Sigmoid colon (tissue), 7 donors: ENCODE data around the gene PRKG2. TPM values are rescaled to one million over a fixed set of nuclear protein-coding genes. Genes with fewer than 3 reads are reported as not detected.
A peak's percentile ranks its signal among the peaks of the same experiment; 100 is the strongest.
"Not testable (repeated sequence)": the region's sequence is repeated elsewhere in the genome, so short reads cannot be mapped to it uniquely, and the experiment has no call there.

Experiments
- DNase-seq: peaks from one replicate; pipeline ENCODE4 v3.0.0-alpha.2; 2019
- H3K27ac ChIP-seq, 4 donors: fragments of 200-600 bp; sonication (generic); one replicate each; pipeline ENCODE4 v1.5.1; 2016 to 2019; ENCODE audit warnings: mild to moderate bottlenecking in 1 of 4
- H3K27me3 ChIP-seq, 3 donors: fragments of 200-600 bp; sonication (generic); one replicate each; pipeline ENCODE4 v1.5.1; 2019; ENCODE audit warnings: mild to moderate bottlenecking in 1 of 3
- H3K36me3 ChIP-seq, 4 donors: fragments of 200-600 bp; sonication (generic); one replicate each; pipeline ENCODE4 v1.5.1; 2016 to 2019
- H3K4me1 ChIP-seq, 4 donors: fragments of 200-600 bp; sonication (generic); one replicate each; pipeline ENCODE4 v1.5.1; 2017 to 2019
- H3K4me3 ChIP-seq, 4 donors: fragments of 200-600 bp; sonication (generic); one replicate each; pipeline ENCODE4 v1.5.1; 2017 to 2019; ENCODE audit warnings: mild to moderate bottlenecking in 2 of 4, moderate library complexity in 1 of 4
- H3K9me3 ChIP-seq, 4 donors: fragments of 200-600 bp in 3 of 4; sonication (generic) in 3 of 4; one replicate each; pipeline versions ENCODE4 v1.5.1 to v1.6.1; 2013 to 2019
- CTCF ChIP-seq, 4 experiments: fragments of 450-650 bp in 3 of 4; fragments of 200-600 bp in 1 of 4; IDR thresholded peaks; one replicate each; pipeline ENCODE4 v1.5.1; 2016 to 2019; ENCODE audit warnings: antibody characterized with exemption in 4 of 4, mild to moderate bottlenecking in 3 of 4, moderate library complexity in 2 of 4
- EP300 ChIP-seq, 4 donors: sonication (generic); formaldehyde crosslinking; IDR thresholded peaks; one replicate each; pipeline ENCODE4 v1.6.1; 2017; ENCODE audit warnings: antibody characterized with exemption in 4 of 4
- POLR2A ChIP-seq, 2 donors: fragments of 450-650 bp; IDR thresholded peaks; one replicate each; pipeline ENCODE4 v1.6.1; 2016; ENCODE audit warnings: antibody characterized with exemption in 2 of 2, mild to moderate bottlenecking in 2 of 2, moderate library complexity in 2 of 2
- POLR2AphosphoS5 ChIP-seq, 4 donors: sonication (generic); formaldehyde crosslinking; IDR thresholded peaks; one replicate each; pipeline ENCODE4 v1.6.1; 2017; ENCODE audit warnings: antibody characterized with exemption in 4 of 4
- WGBS, 2 donors: extraction: QIAGEN DNeasy Blood & Tissue Kit; methylation state at CpG; one replicate each; pipeline ENCODE4 v1.1.7; 2013; 5-methylcytosine and 5-hydroxymethylcytosine counted together
- intact Hi-C: fragments of 100-400 bp; cut with DNase I; formaldehyde crosslinking; loops from one replicate; pipeline ENCODE4 v1.15.1; 2023
- polyA plus RNA-seq, 3 donors: library from polyadenylated mRNA; stranded (reverse); fragments of 200-250 nt; gene quantifications; one replicate each; pipeline ENCODE4 v1.2.3, GENCODE V29; 2013
- total RNA-seq, 4 donors: library from RNA; depleted of rRNA; stranded (reverse); fragments of >200 nt; gene quantifications; one replicate each; pipeline ENCODE4 v1.1.0, GENCODE V29; 2016
- donor health status: healthy with polysubstance abuse.
- donor health status: Bipolar disorder and iron deficiency.
- donor health status: healthy.

PRKG2 gene
- total and polyA plus RNA-seq, 7 donors: 1.2 to 19.9 (median 2.6) TPM

- no peaks in the 10 kb centered on the region for H3K27me3 ChIP-seq
- intact Hi-C loops: no loop called here
- H3K27ac ChIP-seq: no peak overlapping the region
- H3K9me3 ChIP-seq: no peaks in the 10 kb centered on the region
- WGBS, 2 donors: 53 to 66% methylated on average over 1 of the region's 1 CpG
- DNase-seq: no peak
- no peaks in the 10 kb centered on the region for H3K36me3 ChIP-seq
- no peaks in the 10 kb centered on the region for H3K4me1 ChIP-seq
- TF ChIP-seq EP300 (IDR thresholded peaks at IDR 0.05) (no peak), POLR2AphosphoS5 (IDR thresholded peaks at IDR 0.05) (no peak), POLR2A (IDR thresholded peaks at IDR 0.05) (no peak), CTCF (IDR thresholded peaks at IDR 0.05) (no peak)
- no peak overlapping the region for H3K4me3 ChIP-seq
Measured at GRCh38 chr4:81165861-81166430, 49.1 kb downstream of the PRKG2 start.

GRCh38 chr4:81164623-81165416, 50.2 kb downstream of the PRKG2 start:
- H3K9me3 ChIP-seq: no peaks in the 10 kb centered on the region
- DNase-seq: no peak
- no peaks in the 10 kb centered on the region for H3K36me3 ChIP-seq
- WGBS, 2 donors: 45 to 74% methylated on average over 7 of the region's 7 CpGs
- intact Hi-C loops: no loop called here
- no peak for TF ChIP-seq CTCF (IDR thresholded peaks at IDR 0.05)
- TF ChIP-seq POLR2AphosphoS5 (IDR thresholded peaks at IDR 0.05): no peak
- no peak for TF ChIP-seq POLR2A (IDR thresholded peaks at IDR 0.05)
- no peak for TF ChIP-seq EP300 (IDR thresholded peaks at IDR 0.05)
- H3K27ac ChIP-seq: no peak overlapping the region
- H3K4me3 ChIP-seq: no peak overlapping the region
- H3K27me3 ChIP-seq: no peaks in the 10 kb centered on the region
- no peaks in the 10 kb centered on the region for H3K4me1 ChIP-seq

DNA sequence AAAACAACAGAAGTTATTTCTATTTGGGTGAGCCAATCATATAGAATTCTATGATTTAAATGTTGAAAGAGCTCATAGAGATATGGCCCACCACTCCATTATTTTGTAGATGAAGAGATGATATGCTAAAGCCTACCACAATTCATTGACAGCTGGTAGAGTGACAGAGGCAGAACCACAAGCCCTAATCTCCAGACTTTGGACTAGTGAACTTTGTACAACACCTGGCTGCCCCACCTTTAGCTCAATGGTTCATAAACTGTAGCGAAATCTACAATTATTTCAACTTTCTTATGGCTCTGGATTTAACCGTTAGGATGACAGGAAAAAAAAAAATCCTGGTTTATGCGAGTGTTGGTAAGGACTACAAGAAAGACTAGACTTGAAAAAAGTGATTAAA, 50.9 kb downstream of the PRKG2 start:
- TF ChIP-seq POLR2AphosphoS5 (IDR thresholded peaks at IDR 0.05) (no peak), CTCF (IDR thresholded peaks at IDR 0.05) (no peak), EP300 (IDR thresholded peaks at IDR 0.05) (no peak), POLR2A (IDR thresholded peaks at IDR 0.05) (no peak)
- no peak overlapping the region for H3K4me3 ChIP-seq
- H3K27ac ChIP-seq: no peak overlapping the region
- no peak for DNase-seq
- H3K36me3 ChIP-seq: no peaks in the 10 kb centered on the region
- H3K4me1 ChIP-seq: no peaks in the 10 kb centered on the region
- WGBS, 2 donors: 17 to 51% methylated on average over 3 of the region's 3 CpGs
- intact Hi-C loops: no loop called here
- H3K9me3 ChIP-seq: no peaks in the 10 kb centered on the region
- H3K27me3 ChIP-seq: no peaks in the 10 kb centered on the region

DNA sequence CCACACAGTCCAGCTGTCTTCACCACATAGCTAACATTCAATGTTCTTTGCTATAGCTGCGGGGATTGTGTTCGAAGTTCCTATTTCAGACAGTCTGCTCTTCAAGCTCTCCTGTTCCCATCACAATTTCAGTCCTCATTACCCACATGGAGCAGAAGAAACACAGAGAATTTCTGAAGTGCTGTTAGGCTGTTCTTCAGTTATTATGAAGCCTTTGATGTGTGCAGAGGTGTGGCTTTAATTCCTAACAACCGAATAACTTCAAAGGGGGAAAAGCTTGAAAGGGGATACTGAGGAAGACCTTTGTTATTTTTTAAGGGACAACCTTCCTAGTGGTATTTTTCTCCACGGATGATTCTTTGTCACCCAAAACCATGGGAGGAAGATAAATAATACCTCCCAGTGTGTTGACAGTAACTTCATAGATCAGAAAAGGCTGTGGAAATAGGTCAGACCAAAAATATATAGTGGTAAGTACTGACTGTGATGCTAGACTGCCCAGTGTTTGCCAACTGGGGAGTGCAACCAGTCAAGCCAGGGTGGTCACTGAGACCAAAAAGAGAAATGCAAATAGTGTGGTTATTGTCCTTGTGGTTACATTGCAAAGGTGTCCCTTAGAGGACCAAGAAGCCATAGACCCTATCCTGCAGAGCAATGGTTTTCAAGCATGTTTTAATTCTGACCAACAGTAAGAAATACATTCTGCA, 52.1 kb downstream of the PRKG2 start:
- intact Hi-C loops: no loop called here
- TF ChIP-seq CTCF (IDR thresholded peaks at IDR 0.05) (no peak), EP300 (IDR thresholded peaks at IDR 0.05) (no peak), POLR2AphosphoS5 (IDR thresholded peaks at IDR 0.05) (no peak), POLR2A (IDR thresholded peaks at IDR 0.05) (no peak)
- no peaks in the 10 kb centered on the region for H3K9me3 ChIP-seq
- no peak overlapping the region for H3K4me3 ChIP-seq
- H3K4me1 ChIP-seq: no peaks in the 10 kb centered on the region
- no peaks in the 10 kb centered on the region for H3K36me3 ChIP-seq
- H3K27ac ChIP-seq: no peak overlapping the region
- 51 to 65% methylated on average over 4 of the region's 4 CpGs for WGBS, 2 donors
- no peak for DNase-seq
- H3K27me3 ChIP-seq: no peaks in the 10 kb centered on the region

- peak overlapping the region in 2 of 4 donors; percentile 21 to 57 for H3K27ac ChIP-seq
- 15 to 58% methylated on average over 30 of the region's 30 CpGs for WGBS, 2 donors
- DNase-seq, H3K36me3 ChIP-seq, H3K4me1 ChIP-seq, H3K9me3 ChIP-seq, intact Hi-C loops, H3K27me3 ChIP-seq: not testable (repeated sequence)
- peak overlapping the region in 3 of 4 donors; percentile 25 to 35 (median 30) for H3K4me3 ChIP-seq
Measured at GRCh38 chr4:81153714-81154323, 61.2 kb downstream of the PRKG2 start.
